HEK293 (cell line): Measurements from ENCODE around the gene NIT1.

Source experiments
- CTCF ChIA-PET: fragments of 350-600 bp; formaldehyde crosslinking; extraction: SDS; loops from one replicate; lab custom pipeline; 2021; ENCODE audit warnings: antibody characterized with exemption; lab: Yijun Ruan, JAX
- POLR2A ChIA-PET: fragments of 300-600 bp; formaldehyde crosslinking; extraction: SDS; loops from one replicate; lab custom pipeline; 2020; ENCODE audit warnings: antibody characterized with exemption, inconsistent platforms; lab: Yijun Ruan, JAX
- H3K27ac ChIP-seq: fragments of 200-500 bp; sonication (Bioruptor generic); 2 replicates; pipeline ENCODE4 v1.5.1; 2014; ENCODE audit warnings: low read depth, low read length, control low read depth, inconsistent platforms; ENCODE audit errors: extremely low read depth
- H3K36me3 ChIP-seq, 2 experiments: fragments of 200-500 bp in 1 of 2; sonication (Bioruptor generic) in 1 of 2; 1 replicate in 1 of 2; 2 replicates in 1 of 2; pipeline ENCODE4 v1.5.1; 2014 to 2017; ENCODE audit warnings: inconsistent platforms in 2 of 2, low read length in 2 of 2; ENCODE audit not compliant: control insufficient read depth in 2 of 2, insufficient read depth in 1 of 2
- H3K4me1 ChIP-seq: fragments of 200-500 bp; sonication (Bioruptor generic); 2 replicates; pipeline ENCODE4 v1.5.1; 2014; ENCODE audit warnings: mild to moderate bottlenecking, low read length, inconsistent platforms; ENCODE audit not compliant: control insufficient read depth, insufficient read depth
- H3K4me3 ChIP-seq: 2 replicates; pipeline ENCODE4 v1.5.1; 2011; ENCODE audit warnings: low read depth, mild to moderate bottlenecking, control low read depth, low read length, moderate library complexity
- H3K9me3 ChIP-seq: fragments of 200-500 bp; sonication (Bioruptor generic); 2 replicates; pipeline ENCODE4 v1.5.1; 2014; ENCODE audit warnings: low read depth, low read length, inconsistent platforms; ENCODE audit not compliant: control insufficient read depth, insufficient read depth
- HOXA7 ChIP-seq: sonication (generic); formaldehyde crosslinking; IDR thresholded peaks from 2 replicates; pipeline ENCODE4 v1.8.1; 2022; ENCODE audit warnings: missing genetic modification reagents, borderline replicate concordance
- MEIS1 ChIP-seq: sonication (generic); formaldehyde crosslinking; IDR thresholded peaks from 2 replicates; pipeline ENCODE4 v1.8.1; 2022; ENCODE audit warnings: missing genetic modification reagents, mild to moderate bottlenecking, borderline replicate concordance
- OVOL3 ChIP-seq: fragments of 450-650 bp; formaldehyde crosslinking; IDR thresholded peaks from 2 replicates; pipeline ENCODE4 v1.5.1; 2016; ENCODE audit warnings: missing biosample characterization, missing genetic modification characterization
- ZBTB17 ChIP-seq: fragments of 450-650 bp; formaldehyde crosslinking; IDR thresholded peaks from 2 replicates; pipeline ENCODE4 v1.5.1; 2016; ENCODE audit warnings: missing biosample characterization, missing genetic modification characterization
- ZBTB20 ChIP-seq: fragments of 450-650 bp; formaldehyde crosslinking; IDR thresholded peaks from 2 replicates; pipeline ENCODE4 v1.5.1; 2016; ENCODE audit warnings: missing biosample characterization, missing genetic modification characterization
- ZBTB44 ChIP-seq: fragments of 450-650 bp; IDR thresholded peaks from 2 replicates; pipeline ENCODE4 v1.5.1; 2018; ENCODE audit warnings: missing biosample characterization, mild to moderate bottlenecking, missing genetic modification characterization
- ZBTB49 ChIP-seq: fragments of 450-650 bp; formaldehyde crosslinking; IDR thresholded peaks from 2 replicates; pipeline ENCODE4 v1.5.1; 2016; ENCODE audit warnings: missing biosample characterization, missing genetic modification characterization, low read depth
- ZBTB6 ChIP-seq: fragments of 450-650 bp; formaldehyde crosslinking; IDR thresholded peaks from 2 replicates; pipeline ENCODE4 v1.5.1; 2017; ENCODE audit warnings: missing biosample characterization, missing genetic modification characterization
- ZFHX2 ChIP-seq: fragments of 450-650 bp; formaldehyde crosslinking; conservative IDR thresholded peaks from 2 replicates; pipeline ENCODE4 v1.5.1; 2016; ENCODE audit warnings: missing biosample characterization, missing genetic modification characterization
- ZNF10 ChIP-seq: fragments of 450-650 bp; formaldehyde crosslinking; IDR thresholded peaks from 2 replicates; pipeline ENCODE4 v1.5.1; 2017; ENCODE audit warnings: missing biosample characterization, missing genetic modification characterization
- ZNF133 ChIP-seq: fragments of 450-650 bp; formaldehyde crosslinking; IDR thresholded peaks from 2 replicates; pipeline ENCODE4 v1.5.1; 2016; ENCODE audit warnings: missing biosample characterization, missing genetic modification characterization
- ZNF157 ChIP-seq: fragments of 450-650 bp; formaldehyde crosslinking; IDR thresholded peaks from 2 replicates; pipeline ENCODE4 v1.5.1; 2016; ENCODE audit warnings: missing biosample characterization, missing genetic modification characterization
- ZNF18 ChIP-seq: fragments of 450-650 bp; formaldehyde crosslinking; IDR thresholded peaks from 2 replicates; pipeline ENCODE4 v1.5.1; 2016; ENCODE audit warnings: missing biosample characterization, missing genetic modification characterization
- ZNF2 ChIP-seq: fragments of 450-650 bp; formaldehyde crosslinking; IDR thresholded peaks from 2 replicates; pipeline ENCODE4 v1.5.1; 2016; ENCODE audit warnings: missing biosample characterization, missing genetic modification characterization
- ZNF202 ChIP-seq: fragments of 450-650 bp; formaldehyde crosslinking; IDR thresholded peaks from 2 replicates; pipeline ENCODE4 v1.5.1; 2016; ENCODE audit warnings: missing biosample characterization, missing genetic modification characterization, borderline replicate concordance
- ZNF26 ChIP-seq: fragments of 450-650 bp; formaldehyde crosslinking; IDR thresholded peaks from 2 replicates; pipeline ENCODE4 v1.5.1; 2016; ENCODE audit warnings: missing biosample characterization, missing genetic modification characterization
- ZNF426 ChIP-seq: fragments of 450-650 bp; formaldehyde crosslinking; IDR thresholded peaks from 2 replicates; pipeline ENCODE4 v1.5.1; 2017; ENCODE audit warnings: missing biosample characterization, missing genetic modification characterization, mild to moderate bottlenecking, inconsistent platforms, moderate library complexity
- ZNF433 ChIP-seq: fragments of 450-650 bp; formaldehyde crosslinking; IDR thresholded peaks from 2 replicates; pipeline ENCODE4 v1.5.1; 2016; ENCODE audit warnings: missing biosample characterization, missing genetic modification characterization, low read depth
- ZNF510 ChIP-seq: fragments of 450-650 bp; formaldehyde crosslinking; IDR thresholded peaks from 2 replicates; pipeline ENCODE4 v1.5.1; 2018; ENCODE audit warnings: mild to moderate bottlenecking, missing genetic modification characterization, missing biosample characterization; ENCODE audit not compliant: insufficient replicate concordance
- ZNF549 ChIP-seq: fragments of 450-650 bp; IDR thresholded peaks from 2 replicates; pipeline ENCODE4 v1.5.1; 2018; ENCODE audit warnings: missing biosample characterization, missing genetic modification characterization, mild to moderate bottlenecking, inconsistent platforms, moderate library complexity
- ZNF561 ChIP-seq: fragments of 450-650 bp; IDR thresholded peaks from 2 replicates; pipeline ENCODE4 v1.5.1; 2018; ENCODE audit warnings: missing biosample characterization, missing genetic modification characterization, borderline replicate concordance
- ZNF580 ChIP-seq: fragments of 450-650 bp; formaldehyde crosslinking; IDR thresholded peaks from 2 replicates; pipeline ENCODE4 v1.5.1; 2016; ENCODE audit warnings: missing biosample characterization, missing genetic modification characterization
- ZNF600 ChIP-seq: fragments of 450-650 bp; formaldehyde crosslinking; IDR thresholded peaks from 2 replicates; pipeline ENCODE4 v1.5.1; 2016; ENCODE audit warnings: missing biosample characterization, missing genetic modification characterization
- ZNF704 ChIP-seq: fragments of 450-650 bp; formaldehyde crosslinking; IDR thresholded peaks from 2 replicates; pipeline ENCODE4 v1.5.1; 2016; ENCODE audit warnings: missing biosample characterization, missing genetic modification characterization
- ZNF707 ChIP-seq: fragments of 450-650 bp; formaldehyde crosslinking; IDR thresholded peaks from 2 replicates; pipeline ENCODE4 v1.5.1; 2016; ENCODE audit warnings: missing biosample characterization, missing genetic modification characterization
- ZSCAN4 ChIP-seq: fragments of 450-650 bp; formaldehyde crosslinking; IDR thresholded peaks from 2 replicates; pipeline ENCODE4 v1.5.1; 2017; ENCODE audit warnings: missing biosample characterization, missing genetic modification characterization

The NIT1 gene

GRCh38 chr1:161153682-161154337 lies 35.9 kb downstream of the NIT1 start, which contains the start of gene UFC1:
UFC1 (plus strand) TSS chr1:161153978; CDS start chr1:161153998, 20 bp downstream.
- ChIA-PET CTCF (interaction anchor here (0.6 to 3.3 kb wide), 6 partner anchors 12 to 109 kb away, joined by 3 to 17 read pairs (median 4); partner anchors contain the start of genes NIT1, PFDN2 and PPOX), POLR2A (interaction anchor here (0.6 to 5.2 kb wide), 8 partner anchors 10 to 177 kb away, joined by 3 to 53 read pairs (median 6); partner anchors contain the start of genes DEDD, F11R, NDUFS2 and NIT1)
- Histone ChIP-seq H3K4me3 (peak within 1 kb of the TSS; percentile 89), H3K36me3 (peaks cover 5 to 31% of the 10 kb centered on the region in 2 experiments; a peak in 2 of 3 replicates), H3K9me3 (no peaks in the 10 kb centered on the region), H3K27ac (peak within 1 kb of the TSS; percentile 70), H3K4me1 (no peaks in the 10 kb centered on the region)
- TF ChIP-seq MEIS1 (CRISPR knock-in tag) (no peak), ZNF2 (peak; percentile 98), ZNF202 (tag by site-specific recombination) (no peak), ZBTB20 (tag by site-specific recombination) (peak; percentile 82; the same call in 1 of the 2 replicates), OVOL3 (tag by site-specific recombination) (peak; percentile 63; the same call in 1 of the 2 replicates), ZBTB6 (tag by site-specific recombination) (no peak), ZNF426 (tag by site-specific recombination) (no peak), ZNF10 (peak; percentile 13; the same call in 1 of the 2 replicates), ZNF549 (tag by site-specific recombination) (no peak), ZNF561 (peak; percentile 80), ZNF600 (tag by site-specific recombination) (peak; percentile 47), ZNF707 (tag by site-specific recombination) (no peak), ZNF157 (no peak), ZNF133 (tag by site-specific recombination) (no peak), ZNF433 (tag by site-specific recombination) (no peak), ZNF26 (tag by site-specific recombination) (no peak), HOXA7 (CRISPR knock-in tag) (no peak), ZBTB49 (tag by site-specific recombination) (no peak), ZNF704 (tag by site-specific recombination) (no peak), ZBTB44 (tag by site-specific recombination) (no peak), ZBTB17 (tag by site-specific recombination) (peak; percentile 94), ZFHX2 (tag by site-specific recombination) (no peak), ZNF580 (tag by site-specific recombination) (peak; percentile 98), ZSCAN4 (tag by site-specific recombination) (peak; percentile 40; the same call in 1 of the 2 replicates), ZNF510 (tag by site-specific recombination) (no peak), ZNF18 (0 out of 2 replicates have a peak, but pooled peaks have one; percentile 40)
